NCI-H146 (cell line): ENCODE results near the gene TRMO.
"Not testable (repeated sequence)": the region's sequence is repeated elsewhere in the genome, so short reads cannot be mapped to it uniquely, and the experiment has no call there.

Experiments used
- DNase-seq: peaks from one replicate; lab custom pipeline; 2025; lab: John Stamatoyannopoulos, UW

TRMO gene

GRCh38 chr9:97921959-97922724 is at the start of gene TRMO:
TRMO (minus strand) TSS chr9:97922500; CDS start chr9:97922493, 7 bp downstream.
- peak; percentile 93 for DNase-seq

- no peak for DNase-seq
Measured at GRCh38 chr9:97970165-97970564, 47.9 kb upstream of the TRMO start.

- no peak for DNase-seq
Measured at GRCh38 chr9:97969014-97969413, 46.7 kb upstream of the TRMO start.

- DNase-seq = peak; percentile 5
Measured at GRCh38 chr9:97966493-97966892, 44.2 kb upstream of the TRMO start.

GRCh38 chr9:97964901-97965300 is 42.6 kb upstream of the TRMO start:
- DNase-seq = no peak

GRCh38 chr9:97963232-97963631 is 40.9 kb upstream of the TRMO start:
- DNase-seq = no peak

- no peak for DNase-seq
Measured at GRCh38 chr9:97962575-97962974, 40.3 kb upstream of the TRMO start.

- no peak for DNase-seq
Measured at GRCh38 chr9:97962136-97962535, 39.8 kb upstream of the TRMO start.

- no peak for DNase-seq
Measured at GRCh38 chr9:97961361-97961760, 39.1 kb upstream of the TRMO start.

GRCh38 chr9:97960678-97961328 is 38.5 kb upstream of the TRMO start:
- not testable (repeated sequence) for DNase-seq

GRCh38 chr9:97959585-97959984 is 37.3 kb upstream of the TRMO start:
- DNase-seq = no peak

- DNase-seq = no peak
Measured at GRCh38 chr9:97958812-97959511, 36.7 kb upstream of the TRMO start.

GRCh38 chr9:97956331-97956730 is 34.0 kb upstream of the TRMO start:
- DNase-seq = no peak

GRCh38 chr9:97954550-97954989 is 32.3 kb upstream of the TRMO start:
- peak; percentile 61 for DNase-seq

- peak; percentile 1 for DNase-seq
Measured at GRCh38 chr9:97950873-97951272, 28.6 kb upstream of the TRMO start.

GRCh38 chr9:97947094-97947493 is 24.8 kb upstream of the TRMO start:
- not testable (repeated sequence) for DNase-seq

- DNase-seq = not testable (repeated sequence)
Measured at GRCh38 chr9:97945470-97945869, 23.2 kb upstream of the TRMO start.

GRCh38 chr9:97944612-97945011 is 22.3 kb upstream of the TRMO start:
- no peak for DNase-seq

- DNase-seq = no peak
Measured at GRCh38 chr9:97943308-97943855, 21.1 kb upstream of the TRMO start.

GRCh38 chr9:97941323-97941722 is 19.0 kb upstream of the TRMO start:
- DNase-seq = no peak

- DNase-seq = no peak
Measured at GRCh38 chr9:97940741-97941140, 18.4 kb upstream of the TRMO start.

GRCh38 chr9:97940233-97940632 is 17.9 kb upstream of the TRMO start:
- no peak for DNase-seq
